H9 (cell line): ENCODE measurements around the gene EIF3A. TPM values are rescaled to one million over a fixed set of nuclear protein-coding genes. Genes with fewer than 3 reads are reported as not detected.

Experiments
- DNase-seq: peaks from one replicate; pipeline ENCODE4 v3.0.0-alpha.2; 2017
- H2AFZ ChIP-seq: one replicate; pipeline ENCODE4 v1.6.1; 2013; ENCODE audit warnings: mild to moderate bottlenecking, low read length, control low read depth, moderate library complexity
- H2AK5ac ChIP-seq: 2 replicates; pipeline ENCODE4 v1.6.1; 2013; ENCODE audit warnings: low read length, control low read depth, mixed read lengths; ENCODE audit not compliant: insufficient read length
- H2BK120ac ChIP-seq: one replicate; pipeline ENCODE4 v1.6.1; 2013; ENCODE audit warnings: low read depth, mild to moderate bottlenecking, low read length, control low read depth, inconsistent platforms; ENCODE audit not compliant: poor library complexity, severe bottlenecking
- H2BK12ac ChIP-seq: 2 replicates; pipeline ENCODE4 v1.6.1; 2013; ENCODE audit warnings: low read length, control low read depth, mixed read lengths, low read depth; ENCODE audit not compliant: insufficient read length
- H2BK15ac ChIP-seq: 2 replicates; pipeline ENCODE4 v1.6.1; 2013; ENCODE audit warnings: low read depth, low read length, control low read depth
- H2BK20ac ChIP-seq: one replicate; pipeline ENCODE4 v1.6.1; 2013; ENCODE audit warnings: low read depth, mild to moderate bottlenecking, low read length, control low read depth, inconsistent platforms; ENCODE audit not compliant: poor library complexity, severe bottlenecking
- H2BK5ac ChIP-seq: 2 replicates; pipeline ENCODE4 v1.6.1; 2013; ENCODE audit warnings: low read length, control low read depth, mixed read lengths; ENCODE audit not compliant: insufficient read length
- H3K14ac ChIP-seq: 2 replicates; pipeline ENCODE4 v1.6.1; 2013; ENCODE audit warnings: low read length, control low read depth; ENCODE audit not compliant: insufficient read depth
- H3K18ac ChIP-seq: 2 replicates; pipeline ENCODE4 v1.6.1; 2013; ENCODE audit warnings: low read depth, mild to moderate bottlenecking, mixed read lengths, low read length, control low read depth; ENCODE audit not compliant: insufficient read length
- H3K23ac ChIP-seq: 2 replicates; pipeline ENCODE4 v1.6.1; 2013; ENCODE audit warnings: low read length, control low read depth, mixed read lengths, low read depth; ENCODE audit not compliant: insufficient read length
- H3K23me2 ChIP-seq: 2 replicates; pipeline ENCODE4 v1.6.1; 2013; ENCODE audit warnings: low read depth, mild to moderate bottlenecking, mixed read lengths, low read length, control low read depth; ENCODE audit not compliant: insufficient read length, poor library complexity, severe bottlenecking
- H3K27ac ChIP-seq: 2 replicates; pipeline ENCODE4 v1.5.1; 2013; ENCODE audit warnings: low read length, control low read depth, mixed read lengths, low read depth; ENCODE audit not compliant: insufficient read length
- H3K27me3 ChIP-seq: 2 replicates; pipeline ENCODE4 v1.6.1; 2013; ENCODE audit warnings: low read length, control low read depth, inconsistent platforms; ENCODE audit not compliant: insufficient read depth
- H3K4ac ChIP-seq: 2 replicates; pipeline ENCODE4 v1.6.1; 2013; ENCODE audit warnings: low read depth, mild to moderate bottlenecking, control low read depth, inconsistent platforms, low read length, moderate library complexity
- H3K4me1 ChIP-seq: 2 replicates; pipeline ENCODE4 v1.6.1; 2013; ENCODE audit warnings: low read length, control low read depth, inconsistent platforms; ENCODE audit not compliant: insufficient read depth
- H3K4me2 ChIP-seq: 2 replicates; pipeline ENCODE4 v1.6.1; 2013; ENCODE audit warnings: low read length, control low read depth, mixed read lengths; ENCODE audit not compliant: insufficient read length, insufficient read depth
- H3K56ac ChIP-seq: 2 replicates; pipeline ENCODE4 v1.6.1; 2013; ENCODE audit warnings: low read depth, mild to moderate bottlenecking, mixed read lengths, low read length, control low read depth; ENCODE audit not compliant: insufficient read length
- H3K79me1 ChIP-seq: 2 replicates; pipeline ENCODE4 v1.6.1; 2013; ENCODE audit warnings: low read depth, mild to moderate bottlenecking, moderate library complexity, low read length, control low read depth, inconsistent platforms; ENCODE audit not compliant: insufficient read depth, poor library complexity, severe bottlenecking
- H3K79me2 ChIP-seq: 2 replicates; pipeline ENCODE4 v1.6.1; 2013; ENCODE audit warnings: low read length, control low read depth, inconsistent platforms; ENCODE audit not compliant: insufficient read depth
- H3K9ac ChIP-seq: 2 replicates; pipeline ENCODE4 v1.6.1; 2013; ENCODE audit warnings: low read length, control low read depth, mixed read lengths; ENCODE audit not compliant: insufficient read length; ENCODE audit errors: extremely low read depth
- H3K9me3 ChIP-seq: one replicate; pipeline ENCODE4 v1.6.1; 2013; ENCODE audit warnings: low read depth, low read length, inconsistent platforms; ENCODE audit not compliant: control insufficient read depth
- H3T11ph ChIP-seq: one replicate; pipeline ENCODE4 v1.6.1; 2013; ENCODE audit warnings: mild to moderate bottlenecking, low read length, control low read depth, inconsistent platforms
- H4K20me1 ChIP-seq: one replicate; pipeline ENCODE4 v1.6.1; 2013; ENCODE audit not compliant: control insufficient read depth, insufficient read length, insufficient read depth
- H4K5ac ChIP-seq: 2 replicates; pipeline ENCODE4 v1.6.1; 2013; ENCODE audit warnings: low read depth, mild to moderate bottlenecking, mixed read lengths, low read length, control low read depth; ENCODE audit not compliant: insufficient read length
- H4K8ac ChIP-seq: replicated peaks from 2 replicates; pipeline ENCODE4 v1.6.1; 2013; ENCODE audit warnings: low read length, control low read depth, mixed read lengths, low read depth; ENCODE audit not compliant: insufficient read length
- H4K91ac ChIP-seq: 2 replicates; pipeline ENCODE4 v1.6.1; 2013; ENCODE audit warnings: low read depth, mild to moderate bottlenecking, moderate library complexity, mixed read lengths, low read length, control low read depth; ENCODE audit not compliant: insufficient read length
- H3K27ac Mint-ChIP-seq, 3 experiments: 2 replicates in 2 of 3; 3 replicates in 1 of 3; pipeline ENCODE4 v1.8.0; 2020 to 2021; ENCODE audit warnings: mixed read lengths in 3 of 3, mild to moderate bottlenecking in 1 of 3, moderate library complexity in 1 of 3
- H3K27me3 Mint-ChIP-seq: 2 replicates; pipeline ENCODE4 v1.8.0; 2021; ENCODE audit warnings: low read depth, mild to moderate bottlenecking, moderate library complexity, mixed read lengths
- H3K36me3 Mint-ChIP-seq, 3 experiments: 2 replicates in 2 of 3; 3 replicates in 1 of 3; pipeline ENCODE4 v1.8.0; 2020 to 2021; ENCODE audit warnings: low read depth in 3 of 3, mixed read lengths in 3 of 3; ENCODE audit not compliant: insufficient read depth in 1 of 3
- H3K4me1 Mint-ChIP-seq, 2 experiments: 2 replicates each; pipeline ENCODE4 v1.8.0; 2020; ENCODE audit warnings: mixed read lengths in 2 of 2
- H3K4me3 Mint-ChIP-seq, 2 experiments: 2 replicates in 1 of 2; 3 replicates in 1 of 2; pipeline ENCODE4 v1.8.0; 2020 to 2021; ENCODE audit warnings: mild to moderate bottlenecking in 2 of 2, mixed read lengths in 2 of 2, moderate library complexity in 1 of 2
- H3K9me3 Mint-ChIP-seq, 2 experiments: 2 replicates in 1 of 2; 3 replicates in 1 of 2; pipeline ENCODE4 v1.8.0; 2020; ENCODE audit warnings: mild to moderate bottlenecking in 2 of 2, mixed read lengths in 2 of 2, moderate library complexity in 1 of 2
- WGBS: extraction: QIAGEN DNeasy Blood & Tissue Kit; methylation state at CpG from one replicate; pipeline ENCODE4 v1.1.7; 2013; ENCODE audit warnings: missing lambda C conversion rate, low lambda C conversion rate, mixed read lengths; ENCODE audit not compliant: insufficient read length; ENCODE audit errors: extremely low coverage; 5-methylcytosine and 5-hydroxymethylcytosine counted together
- total RNA-seq: library from RNA; stranded (reverse); gene quantifications from 2 replicates; pipeline ENCODE4 v1.2.1, GENCODE V29; 2021
- TF ChIP-seq, protein P1 (sequence below): fragments of 200-600 bp; sonication (generic); conservative IDR thresholded peaks from 3 replicates; pipeline ENCODE4 v1.8.0; 2021; ENCODE audit warnings: antibody characterized with exemption, mild to moderate bottlenecking

The EIF3A gene
- total RNA-seq, 1 experiment from 2014 or later, result 206 TPM

DNA sequence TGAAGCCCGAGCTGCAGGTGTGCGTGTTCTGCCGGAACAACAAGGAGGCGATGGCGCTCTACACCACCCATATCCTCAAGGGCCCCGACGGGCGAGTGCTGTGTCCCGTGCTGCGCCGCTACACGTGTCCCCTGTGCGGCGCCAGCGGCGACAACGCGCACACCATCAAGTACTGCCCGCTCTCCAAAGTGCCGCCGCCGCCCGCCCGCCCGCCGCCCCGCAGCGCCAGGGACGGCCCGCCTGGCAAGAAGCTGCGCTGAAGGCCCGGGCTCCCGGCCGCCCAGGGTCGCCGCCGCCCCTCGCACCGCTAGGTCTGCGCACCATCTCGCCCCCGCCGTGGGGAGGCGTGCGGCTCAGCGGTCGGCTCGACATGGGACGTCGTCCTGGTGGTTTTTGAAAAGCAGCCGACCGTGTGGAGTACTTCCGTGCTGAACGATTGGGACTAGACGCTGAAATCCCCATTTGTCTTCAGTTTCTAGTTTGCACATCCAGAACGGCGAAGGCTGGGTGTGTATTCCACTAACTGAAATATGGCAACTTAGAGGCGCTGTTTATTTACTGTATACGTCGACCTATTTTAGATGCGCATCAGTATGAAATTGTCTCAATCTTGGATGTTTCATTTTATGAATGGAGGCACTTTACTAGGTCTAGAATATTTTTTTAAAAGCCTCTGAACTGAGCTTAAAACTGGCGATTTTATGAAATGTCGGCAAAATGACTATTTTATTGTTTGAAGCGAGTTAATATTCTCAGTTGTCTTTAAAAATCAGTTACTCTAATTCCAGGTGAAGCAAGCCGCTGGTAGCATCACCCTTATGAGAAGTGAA, 50.0 kb downstream of the EIF3A start:
- Histone ChIP-seq H3K4me1 (no peaks in the 10 kb centered on the region; the same call in 1 of the 2 replicates), H3K23me2 (peaks cover 7% of the 10 kb centered on the region), H3K9me3 (no peaks in the 10 kb centered on the region), H3K9ac (peak overlapping the region; percentile 9), H3K4ac (no peak overlapping the region), H3K23ac (no peak overlapping the region), H3K27me3 (no peaks in the 10 kb centered on the region), H3T11ph (no peak overlapping the region), H4K5ac (no peak overlapping the region), H3K18ac (no peak overlapping the region), H4K91ac (no peak overlapping the region), H2BK20ac (no peak overlapping the region), H2AFZ (no peak overlapping the region), H3K4me2 (peak overlapping the region; percentile 90), H2BK15ac (no peak overlapping the region), H2AK5ac (no peak overlapping the region), H2BK120ac (no peak overlapping the region), H2BK5ac (no peak overlapping the region), H3K14ac (no peak overlapping the region), H3K79me2 (no peaks in the 10 kb centered on the region), H4K20me1 (no peaks in the 10 kb centered on the region), H4K8ac (no peak overlapping the region), H2BK12ac (no peak overlapping the region), H3K79me1 (no peaks in the 10 kb centered on the region), H3K27ac (no peak overlapping the region), H3K56ac (no peak overlapping the region)
- Mint-ChIP-seq H3K36me3 (peaks cover 10 to 25% (median 12%) of the 10 kb centered on the region in 3 experiments; a peak in 6 of 7 replicates), H3K27ac (no peak overlapping the region), H3K4me3 (peak overlapping the region; percentile 64 to 81), H3K4me1 (peaks cover 23 to 29% of the 10 kb centered on the region in 2 experiments), H3K27me3 (peaks cover 2% of the 10 kb centered on the region; the same call in 1 of the 2 replicates), H3K9me3 (no peaks in the 10 kb centered on the region)
- peak; percentile 80 for DNase-seq
- TF ChIP-seq, protein P1, sequence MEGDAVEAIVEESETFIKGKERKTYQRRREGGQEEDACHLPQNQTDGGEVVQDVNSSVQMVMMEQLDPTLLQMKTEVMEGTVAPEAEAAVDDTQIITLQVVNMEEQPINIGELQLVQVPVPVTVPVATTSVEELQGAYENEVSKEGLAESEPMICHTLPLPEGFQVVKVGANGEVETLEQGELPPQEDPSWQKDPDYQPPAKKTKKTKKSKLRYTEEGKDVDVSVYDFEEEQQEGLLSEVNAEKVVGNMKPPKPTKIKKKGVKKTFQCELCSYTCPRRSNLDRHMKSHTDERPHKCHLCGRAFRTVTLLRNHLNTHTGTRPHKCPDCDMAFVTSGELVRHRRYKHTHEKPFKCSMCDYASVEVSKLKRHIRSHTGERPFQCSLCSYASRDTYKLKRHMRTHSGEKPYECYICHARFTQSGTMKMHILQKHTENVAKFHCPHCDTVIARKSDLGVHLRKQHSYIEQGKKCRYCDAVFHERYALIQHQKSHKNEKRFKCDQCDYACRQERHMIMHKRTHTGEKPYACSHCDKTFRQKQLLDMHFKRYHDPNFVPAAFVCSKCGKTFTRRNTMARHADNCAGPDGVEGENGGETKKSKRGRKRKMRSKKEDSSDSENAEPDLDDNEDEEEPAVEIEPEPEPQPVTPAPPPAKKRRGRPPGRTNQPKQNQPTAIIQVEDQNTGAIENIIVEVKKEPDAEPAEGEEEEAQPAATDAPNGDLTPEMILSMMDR, result peak; percentile 29; the same call in 1 of the 3 replicates
- WGBS, result no CpG with 5 or more reads among the region's 65 CpGs
